Activated CD8-positive, alpha-beta T cell treated with anti-CD3 and anti-CD28 coated beads for 36 hours (primary cell): ENCODE data around the gene ID1. TPM values are rescaled to one million over a fixed set of nuclear protein-coding genes. Genes with fewer than 3 reads are reported as not detected.

Experiments
- ATAC-seq: fragments of 200-7000 bp; cut with Tn5 transposase; one replicate; pipeline ENCODE4 v1.10.0; 2021; ENCODE audit warnings: mild to moderate bottlenecking, moderate library complexity
- CTCF ChIA-PET: fragments of 350-600 bp; sonication (Branson Sonifier 250); formaldehyde crosslinking; loops from one replicate; lab custom pipeline; 2021; ENCODE audit warnings: antibody characterized with exemption; lab: Charles Lee
- POLR2A ChIA-PET: fragments of 350-600 bp; sonication (Branson Sonifier 250); formaldehyde crosslinking; loops from one replicate; lab custom pipeline; 2021; ENCODE audit warnings: antibody characterized with exemption; lab: Charles Lee
- DNase-seq: peaks from one replicate; pipeline ENCODE4 v3.0.0-alpha.2; 2020
- H3K27ac Mint-ChIP-seq: one replicate; pipeline ENCODE4 v1.8.0; 2021; ENCODE audit warnings: mild to moderate bottlenecking, mixed read lengths
- H3K27me3 Mint-ChIP-seq: one replicate; pipeline ENCODE4 v1.8.0; 2021; ENCODE audit warnings: mixed read lengths
- H3K36me3 Mint-ChIP-seq: one replicate; pipeline ENCODE4 v1.8.0; 2021; ENCODE audit warnings: low read depth, mixed read lengths
- H3K4me1 Mint-ChIP-seq: one replicate; pipeline ENCODE4 v1.8.0; 2021; ENCODE audit warnings: low read depth, mixed read lengths
- H3K4me3 Mint-ChIP-seq: one replicate; pipeline ENCODE4 v1.8.0; 2021; ENCODE audit warnings: mild to moderate bottlenecking, moderate library complexity, mixed read lengths
- H3K9me3 Mint-ChIP-seq: one replicate; pipeline ENCODE4 v1.8.0; 2021; ENCODE audit warnings: mixed read lengths
- CTCF ChIP-seq: fragments of 200-600 bp; IDR thresholded peaks from one replicate; pipeline ENCODE4 v1.8.0; 2022; ENCODE audit warnings: antibody characterized with exemption, mild to moderate bottlenecking
- intact Hi-C: fragments of 100-400 bp; cut with micrococcal nuclease; formaldehyde crosslinking; loops from one replicate; pipeline ENCODE4 v1.10.0; 2022
- microRNA-seq: library from miRNA; unstranded; fragments of <30 nt; microRNA quantifications from one replicate; pipeline ENCODE4 v1.2.0, GENCODE V29; 2022; ENCODE audit warnings: borderline microRNAs expressed, borderline replicate concordance
- total RNA-seq, 2 experiments: library from RNA; stranded (reverse); gene quantifications; one replicate each; pipeline ENCODE4 v1.2.3, GENCODE V29; 2021

ID1 gene
- total RNA-seq, 2 experiments from 2014 or later, result 0.41 to 0.54 TPM

GRCh38 chr20:31654534-31654933, 49.4 kb downstream of the ID1 start:
- intact Hi-C loops, result no loop called here
- CTCF ChIA-PET, result interaction anchor here (1.4 to 1.8 kb wide), 2 partner anchors 20 to 69 kb away, joined by 5 to 6 read pairs; no protein-coding TSS in a partner anchor
- Mint-ChIP-seq H3K27ac (no peak overlapping the region), H3K4me1 (no peaks in the 10 kb centered on the region), H3K4me3 (no peak overlapping the region), H3K36me3 (no peaks in the 10 kb centered on the region), H3K27me3 (peaks cover 3% of the 10 kb centered on the region), H3K9me3 (no peaks in the 10 kb centered on the region)
- no peak for TF ChIP-seq CTCF
- peak; percentile 14 for ATAC-seq
- POLR2A ChIA-PET, result interaction anchor here (1.1 to 1.9 kb wide), 3 partner anchors 10 to 65 kb away, joined by 4 to 6 read pairs (median 4); no protein-coding TSS in a partner anchor
- no peak for DNase-seq

Small RNAs within 50 kb of the gene (microRNA-seq; reads per million reads assigned to microRNA genes)
- gene MIR3193, result not detected

Other genes starting within 250 kb of the ID1 start
- not detected for gene DEFB118, start 236.7 kb upstream of the ID1 start, total RNA-seq
- gene DEFB119, start 214.7 kb upstream of the ID1 start, total RNA-seq, result not detected
- not detected for gene DEFB121, start 199.1 kb upstream of the ID1 start, total RNA-seq
- gene DEFB123, start 164.7 kb upstream of the ID1 start, total RNA-seq, result not detected
- gene DEFB124, start 130.2 kb upstream of the ID1 start, total RNA-seq, result not detected
- not detected for gene REM1, start 130.0 kb upstream of the ID1 start, total RNA-seq
- 10 to 100 TPM; 91.6 to 95.5 TPM for gene HM13, start 90.8 kb upstream of the ID1 start, total RNA-seq
- not detected for gene COX4I2, start 32.6 kb downstream of the ID1 start, total RNA-seq
- gene BCL2L1, start 117.6 kb downstream of the ID1 start, total RNA-seq, result 100 to 1,000 TPM; 182 TPM
- gene TPX2, start 134.0 kb downstream of the ID1 start, total RNA-seq, result 100 to 1,000 TPM; 112 to 113 TPM
- under 1 TPM; 0.13 to 0.27 TPM for gene MYLK2, start 214.1 kb downstream of the ID1 start, total RNA-seq
- not detected for gene FOXS1, start 240.3 kb downstream of the ID1 start, total RNA-seq